Fibroblast of skin of left biceps (primary cell): ENCODE data around the gene ATP2B2.
"Not testable (repeated sequence)": the region's sequence is repeated elsewhere in the genome, so short reads cannot be mapped to it uniquely, and the experiment has no call there.

Experiments
- DNase-seq, 2 experiments: peaks; one replicate each; pipeline ENCODE4 v3.0.0-alpha.2; 2013; ENCODE audit warnings: low read depth in 2 of 2

Gene ATP2B2

DNA sequence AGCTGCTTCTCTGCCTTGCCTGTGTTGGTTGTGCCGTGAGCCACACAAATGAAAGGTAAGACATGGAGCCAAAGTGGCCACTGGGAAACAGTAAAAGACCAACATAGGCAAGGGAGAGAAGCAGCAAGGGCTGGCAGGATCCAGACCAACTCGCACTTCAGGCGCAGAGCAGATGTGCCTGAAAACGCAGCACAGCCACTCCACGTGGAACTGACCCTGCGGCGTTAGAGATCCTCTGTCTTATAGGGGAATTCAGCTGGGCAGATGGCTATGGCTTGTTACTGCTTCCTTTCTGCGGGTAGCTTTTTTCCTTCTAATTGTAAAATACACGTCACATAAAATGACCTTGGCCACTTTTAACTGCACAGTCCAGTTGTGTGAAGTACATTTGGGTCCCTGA, 202.3 kb downstream of the ATP2B2 start:
- DNase-seq: no peak

DNA sequence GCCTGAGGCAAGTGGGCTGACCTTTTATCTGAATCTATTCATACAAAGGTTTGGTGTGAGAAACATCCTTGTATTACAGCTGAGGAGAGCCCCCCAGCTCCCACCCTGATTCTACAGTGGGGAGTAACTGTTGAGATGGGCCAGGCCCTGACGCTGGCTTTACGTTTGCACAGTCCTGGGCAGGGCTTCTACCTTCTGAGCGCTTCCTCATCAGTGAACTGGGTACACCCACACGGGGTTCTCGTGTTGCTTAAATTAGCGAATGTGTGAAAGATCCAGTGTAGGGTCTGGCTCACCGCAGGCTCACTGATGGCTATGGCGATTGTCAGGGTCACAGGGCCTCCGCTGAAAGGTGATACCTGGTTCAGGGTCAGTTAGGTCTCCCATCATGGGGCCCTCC, 205.3 kb downstream of the ATP2B2 start:
- DNase-seq: no peak

DNA sequence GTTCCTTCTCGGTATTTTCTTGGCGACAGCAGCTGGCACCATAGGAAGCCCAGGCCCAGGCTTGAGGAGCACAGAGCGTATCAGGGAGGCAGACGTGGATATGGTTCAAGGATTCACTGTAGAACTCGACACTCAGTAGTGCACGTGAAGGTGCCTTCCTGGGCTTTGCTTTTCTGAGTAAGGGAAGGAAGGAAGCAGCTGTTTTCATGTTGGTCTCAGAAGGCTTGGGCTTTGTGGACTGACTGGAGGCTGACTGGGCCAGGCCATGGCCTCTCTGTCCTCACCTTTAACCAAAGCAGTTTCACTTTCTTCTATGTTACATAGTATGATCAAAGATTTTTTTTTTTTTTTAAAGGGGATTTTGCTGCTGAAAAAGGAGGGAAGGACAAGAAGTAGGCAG, 205.7 kb downstream of the ATP2B2 start:
- DNase-seq: no peak

DNA sequence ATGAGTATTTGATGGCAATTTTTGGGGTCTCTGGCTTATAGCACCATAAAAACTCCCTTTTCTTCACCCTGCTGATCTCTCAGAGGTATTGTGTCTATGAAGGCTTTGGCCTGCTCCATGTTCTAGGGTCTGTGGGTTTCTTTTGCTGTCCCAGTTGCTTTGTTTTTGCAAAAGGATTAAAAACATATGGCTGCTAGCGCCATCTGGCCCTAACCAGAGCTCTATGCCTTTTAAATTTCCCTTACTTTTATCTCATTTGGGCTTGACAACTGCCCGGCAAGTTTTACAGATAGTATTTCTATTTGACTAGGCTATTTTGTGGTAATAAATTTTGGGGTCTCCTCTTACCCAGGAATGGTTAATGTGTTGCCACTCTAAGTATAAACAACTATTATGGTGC, 206.2 kb downstream of the ATP2B2 start:
- DNase-seq: no peak

DNA sequence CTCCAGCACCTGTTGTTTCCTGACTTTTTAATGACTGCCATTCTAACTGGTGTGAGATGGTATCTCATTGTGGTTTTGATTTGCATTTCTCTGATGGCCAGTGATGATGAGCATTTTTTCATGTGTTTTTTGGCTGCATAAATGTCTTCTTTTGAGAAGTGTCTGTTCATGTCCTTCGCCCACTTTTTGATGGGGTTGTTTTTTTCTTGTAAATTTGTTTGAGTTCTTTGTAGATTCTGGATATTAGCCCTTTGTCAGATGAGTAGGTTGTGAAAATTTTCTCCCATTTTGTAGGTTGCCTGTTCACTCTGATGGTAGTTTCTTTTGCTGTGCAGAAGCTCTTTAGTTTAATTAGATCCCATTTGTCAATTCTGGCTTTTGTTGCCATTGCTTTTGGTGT, 207.3 kb downstream of the ATP2B2 start:
- DNase-seq: not testable (repeated sequence)

DNA sequence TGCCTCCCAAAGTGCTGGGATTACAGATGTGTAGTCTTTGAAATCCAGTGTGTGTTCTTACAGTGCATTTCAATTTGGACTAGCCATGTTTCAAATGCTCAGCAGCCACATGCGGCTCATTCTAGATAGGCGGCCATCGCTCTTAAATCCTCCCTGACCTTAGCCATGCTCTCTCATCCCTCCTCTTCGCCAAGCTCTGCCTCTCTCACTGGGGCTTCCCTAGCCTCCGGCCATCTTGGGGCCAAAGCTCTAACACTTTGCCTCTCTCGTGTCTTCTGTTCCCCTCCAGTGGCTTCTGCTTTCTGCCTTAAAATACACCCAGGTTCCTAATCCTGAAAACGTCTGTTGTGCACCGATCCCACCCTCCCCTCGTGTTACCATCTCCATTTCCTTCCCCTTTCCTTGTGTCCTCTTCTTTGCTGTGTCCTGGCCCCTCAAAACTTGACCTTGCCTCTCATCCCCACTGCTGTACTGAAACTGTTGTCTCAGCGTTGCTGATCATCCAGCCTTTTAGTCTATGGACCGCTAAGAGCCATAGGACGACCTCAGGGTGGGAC, 211.3 kb downstream of the ATP2B2 start:
- DNase-seq: no peak

DNA sequence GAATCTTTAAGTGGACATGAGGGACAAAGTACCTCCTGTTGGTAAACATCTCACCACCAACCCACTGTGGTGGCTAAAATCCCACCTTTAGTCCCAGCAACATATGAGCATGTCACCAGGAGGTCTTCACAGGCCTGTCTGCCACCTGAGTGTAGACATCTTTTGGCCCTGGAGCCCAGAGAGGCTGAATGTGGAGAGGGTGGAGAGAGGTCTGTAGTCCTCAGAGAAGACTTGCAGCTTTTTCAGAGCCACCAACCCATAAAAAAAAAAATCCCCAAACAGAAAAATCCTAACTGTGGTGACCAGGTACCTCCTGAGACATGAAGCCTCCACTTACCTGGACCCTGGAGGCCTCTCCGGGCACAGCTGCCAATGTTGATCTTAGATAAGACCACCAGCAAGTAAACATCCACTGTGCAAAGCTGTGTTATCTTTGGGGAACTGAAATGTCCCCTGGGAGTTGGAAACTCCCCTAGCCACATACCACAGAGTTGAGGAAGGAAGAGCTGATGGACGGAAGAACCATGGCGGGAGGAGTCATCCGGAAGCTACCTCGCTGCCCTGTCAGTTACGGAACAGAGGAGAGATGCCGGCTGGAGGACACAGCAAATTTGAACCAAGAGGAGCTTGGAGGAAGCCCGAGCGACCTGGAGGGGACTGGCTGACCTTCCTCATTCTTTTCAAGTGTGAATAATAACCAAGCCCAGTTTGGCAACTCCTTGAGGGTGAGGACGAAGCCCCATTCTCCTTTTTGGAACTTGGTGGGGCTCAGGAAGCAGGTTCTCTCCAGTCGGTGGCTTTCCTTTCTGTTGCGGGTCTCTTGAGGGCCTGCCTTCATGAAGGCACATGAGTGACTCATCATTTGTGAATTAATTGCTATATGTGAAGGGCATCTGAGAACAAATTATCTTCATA, 212.6 kb downstream of the ATP2B2 start, which contains the start of gene GHRL:
GHRL (minus strand) TSS at position 443 of the 915 bp plus-strand sequence. CDS start 2,767 bp downstream, outside the sequence.
- DNase-seq: no peak

DNA sequence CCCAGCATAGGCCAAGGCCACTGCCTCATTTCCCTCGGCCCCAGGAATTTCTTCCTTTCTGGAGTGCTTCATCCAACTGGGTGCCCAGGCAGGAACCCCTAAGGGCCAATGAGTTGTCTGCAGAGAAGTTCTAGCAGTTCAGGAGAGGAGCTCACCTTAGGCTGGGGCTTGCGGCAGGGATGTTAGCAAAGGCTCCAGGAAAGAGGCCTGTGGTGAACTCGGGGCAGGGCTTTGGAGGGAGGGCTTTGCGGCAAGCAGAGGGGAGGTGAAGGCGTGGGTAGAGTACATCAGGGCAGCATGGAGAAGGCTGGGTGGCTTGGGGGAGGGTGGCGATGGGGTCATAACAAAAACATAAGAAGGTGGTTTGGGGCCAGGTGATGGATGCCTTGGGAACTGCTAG, 213.7 kb downstream of the ATP2B2 start:
- DNase-seq: no peak

DNA sequence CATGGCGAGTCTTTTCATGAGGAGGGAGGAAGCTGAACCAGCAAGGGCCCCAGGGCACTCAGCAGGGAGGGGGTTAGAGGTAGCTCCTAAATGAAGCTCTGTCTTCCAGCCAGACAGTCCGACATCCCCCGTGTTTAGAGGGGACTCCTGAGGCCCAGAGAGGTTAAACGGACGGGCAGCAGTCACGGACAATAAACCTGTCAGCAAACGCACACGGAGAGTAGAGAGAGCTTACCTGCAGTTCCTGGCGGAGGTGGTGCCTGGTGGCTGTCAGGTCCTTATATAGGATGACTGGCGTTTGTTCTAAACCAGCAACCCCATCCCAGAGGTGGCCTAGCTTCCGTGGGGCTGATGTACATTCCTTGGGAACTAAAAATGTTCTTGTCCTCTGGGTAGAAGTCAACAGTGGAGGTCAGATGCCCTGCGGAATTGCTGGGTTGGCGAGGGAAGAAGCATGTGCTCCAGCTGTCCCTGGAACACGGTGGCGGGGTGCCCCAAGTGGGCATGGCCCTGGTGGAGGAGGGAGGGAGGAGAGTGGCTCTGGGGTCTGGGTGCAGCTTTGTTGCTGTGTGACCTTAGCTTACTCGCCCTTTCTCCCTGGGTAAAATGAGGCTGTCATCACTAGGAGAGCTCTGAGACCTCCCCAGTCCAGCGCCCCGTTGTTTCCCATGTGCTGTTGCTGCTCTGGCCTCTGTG, 214.8 kb downstream of the ATP2B2 start:
- DNase-seq: no peak

DNA sequence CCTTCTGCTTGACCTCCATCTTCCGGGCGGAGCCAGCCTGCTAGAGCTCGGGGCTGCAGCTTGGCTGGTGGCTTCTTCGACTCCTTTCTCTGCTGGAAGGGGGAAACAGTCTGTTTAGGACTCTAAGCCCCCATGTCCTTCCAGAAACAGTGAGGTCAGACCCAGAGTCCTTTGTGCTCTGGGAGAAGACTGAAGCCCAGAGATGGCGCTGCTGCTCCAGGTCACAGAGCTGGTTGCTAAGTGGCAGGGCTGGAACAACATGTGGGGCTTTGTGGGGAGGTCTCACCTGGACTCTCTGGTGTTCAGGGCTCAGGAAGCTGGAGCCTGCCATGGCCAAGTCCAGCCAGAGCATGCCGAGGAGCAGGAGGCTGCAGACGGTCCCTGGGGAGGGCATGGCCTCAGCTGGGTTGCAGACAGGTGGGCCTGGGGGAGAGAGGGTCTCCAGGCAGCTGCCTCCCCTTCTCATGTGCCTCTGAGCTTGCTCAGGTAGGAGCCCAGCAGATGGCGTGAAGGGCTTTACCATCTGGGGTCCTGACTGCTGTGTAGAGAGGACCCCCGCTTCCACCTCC, 215.5 kb downstream of the ATP2B2 start:
- no peak for DNase-seq

DNA sequence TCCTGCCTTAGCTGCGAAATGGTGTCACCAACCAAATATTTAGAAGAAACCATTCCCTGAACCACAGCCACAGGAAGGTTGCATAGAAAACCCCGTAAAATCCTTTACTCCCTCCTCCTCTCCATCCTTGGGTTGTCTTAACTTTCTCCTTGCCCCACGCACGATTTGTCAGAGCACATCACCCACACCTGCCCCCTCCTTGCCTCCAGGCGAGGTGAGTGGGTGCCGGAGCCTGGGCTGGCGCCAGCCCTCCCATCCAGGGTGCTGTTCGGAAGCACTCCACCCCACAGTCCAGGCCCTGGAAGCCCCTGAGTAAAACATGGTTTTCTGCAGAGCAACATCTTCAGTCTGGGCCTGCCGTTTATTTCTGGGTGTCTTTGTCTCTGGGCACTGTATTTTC, 216.3 kb downstream of the ATP2B2 start:
- no peak for DNase-seq

DNA sequence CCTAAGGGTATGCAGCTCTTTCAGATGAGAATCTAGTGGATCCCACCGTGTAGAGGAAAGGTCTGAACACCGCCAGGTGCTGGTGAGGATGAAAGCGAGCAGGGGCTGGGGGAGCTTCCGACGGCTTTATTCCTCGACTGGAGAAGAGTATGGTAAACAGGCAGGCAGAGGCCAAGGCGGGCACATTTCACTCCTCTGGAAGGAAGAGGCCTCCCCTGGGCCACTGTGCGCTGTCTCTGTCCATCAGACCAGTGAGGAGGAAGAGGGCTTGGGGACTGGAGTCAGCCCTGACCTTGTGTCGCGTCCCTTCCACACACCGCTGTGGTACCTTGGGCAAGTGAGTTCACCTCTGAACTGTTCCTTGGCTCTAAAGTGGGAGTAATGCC, 216.8 kb downstream of the ATP2B2 start:
- no peak for DNase-seq

DNA sequence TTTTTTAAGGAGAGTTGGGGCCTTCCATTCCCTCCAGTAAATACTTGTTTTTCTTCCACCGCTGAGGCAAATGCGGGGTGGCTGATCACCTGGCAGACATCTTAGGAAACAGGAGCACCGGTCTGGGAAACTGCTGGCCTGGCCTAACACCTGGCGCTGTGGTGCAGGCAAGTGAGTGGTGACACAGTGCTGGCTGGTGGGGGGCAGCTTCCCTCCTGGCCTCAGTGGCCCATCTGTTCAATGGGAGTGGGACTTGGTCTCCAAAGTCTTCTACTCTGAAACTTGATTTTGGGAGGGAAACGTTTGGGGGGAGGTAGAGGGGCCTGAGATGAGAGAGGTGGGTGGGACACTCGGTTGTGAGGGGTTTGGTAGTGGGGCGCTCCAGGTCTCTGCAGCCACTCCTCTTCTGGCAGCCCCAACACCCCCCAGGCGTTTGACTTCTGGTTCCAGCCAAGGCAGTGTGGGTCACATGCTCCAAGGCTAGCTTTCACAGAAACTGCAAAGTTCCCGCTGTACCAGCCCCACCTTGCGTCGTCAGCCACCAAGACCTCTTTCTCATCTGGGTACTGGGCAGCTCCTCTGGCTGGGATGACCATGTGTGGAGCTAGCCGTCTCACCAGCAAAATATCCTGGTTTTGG, 217.3 kb downstream of the ATP2B2 start:
- no peak for DNase-seq

DNA sequence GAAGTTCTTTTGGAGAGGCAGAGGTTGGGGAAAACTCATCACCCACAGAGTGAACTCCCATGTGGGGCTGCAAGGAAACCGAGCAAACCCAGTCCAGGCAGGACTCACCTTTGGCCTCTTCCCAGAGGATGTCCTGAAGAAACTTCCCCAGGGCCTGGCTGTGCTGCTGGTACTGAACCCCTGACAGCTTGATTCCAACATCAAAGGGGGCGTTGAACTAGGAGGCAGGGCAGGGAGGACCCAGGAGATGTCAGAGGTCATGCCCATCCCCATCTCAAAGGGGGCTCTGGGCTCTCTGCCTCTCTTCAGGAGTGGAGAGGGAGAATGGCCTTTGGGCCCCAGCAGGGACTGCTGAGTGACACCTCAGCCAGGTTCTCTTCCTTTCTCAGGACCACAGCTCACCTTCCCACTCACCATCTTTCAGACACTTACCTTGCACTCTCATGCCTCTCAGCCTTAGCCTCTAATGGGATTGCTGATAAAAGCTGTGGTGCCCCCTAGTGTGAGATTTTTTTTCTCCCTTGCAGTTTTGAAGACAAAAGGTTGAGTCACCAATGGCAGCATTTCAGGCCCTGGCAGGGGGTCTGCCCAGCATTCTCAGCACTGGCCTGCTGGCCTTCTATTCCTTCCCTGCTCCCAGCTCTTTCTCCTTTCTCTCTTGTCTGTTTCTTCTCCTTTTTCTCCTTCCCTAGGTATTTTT, 218.6 kb downstream of the ATP2B2 start:
- DNase-seq: peak; percentile 67 to 71

DNA sequence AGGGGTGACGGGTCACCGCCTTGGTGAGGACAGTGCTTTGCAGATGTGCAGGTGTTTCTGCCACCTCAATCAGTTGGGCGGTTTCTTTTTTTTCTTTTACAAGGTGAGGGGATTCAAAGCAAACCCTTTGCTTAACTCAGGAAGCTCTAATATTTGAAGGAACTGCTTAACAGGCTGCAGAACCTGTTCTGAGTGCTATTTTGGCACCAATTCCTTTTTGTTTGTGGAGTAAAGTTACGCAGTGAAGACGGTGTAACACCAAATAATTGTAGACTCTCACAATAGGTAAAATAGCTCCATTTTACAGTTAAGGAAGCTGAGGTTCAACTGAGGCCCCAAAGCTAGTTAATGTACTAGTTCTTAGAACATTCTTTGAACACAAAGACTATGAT, 219.3 kb downstream of the ATP2B2 start:
- no peak for DNase-seq

DNA sequence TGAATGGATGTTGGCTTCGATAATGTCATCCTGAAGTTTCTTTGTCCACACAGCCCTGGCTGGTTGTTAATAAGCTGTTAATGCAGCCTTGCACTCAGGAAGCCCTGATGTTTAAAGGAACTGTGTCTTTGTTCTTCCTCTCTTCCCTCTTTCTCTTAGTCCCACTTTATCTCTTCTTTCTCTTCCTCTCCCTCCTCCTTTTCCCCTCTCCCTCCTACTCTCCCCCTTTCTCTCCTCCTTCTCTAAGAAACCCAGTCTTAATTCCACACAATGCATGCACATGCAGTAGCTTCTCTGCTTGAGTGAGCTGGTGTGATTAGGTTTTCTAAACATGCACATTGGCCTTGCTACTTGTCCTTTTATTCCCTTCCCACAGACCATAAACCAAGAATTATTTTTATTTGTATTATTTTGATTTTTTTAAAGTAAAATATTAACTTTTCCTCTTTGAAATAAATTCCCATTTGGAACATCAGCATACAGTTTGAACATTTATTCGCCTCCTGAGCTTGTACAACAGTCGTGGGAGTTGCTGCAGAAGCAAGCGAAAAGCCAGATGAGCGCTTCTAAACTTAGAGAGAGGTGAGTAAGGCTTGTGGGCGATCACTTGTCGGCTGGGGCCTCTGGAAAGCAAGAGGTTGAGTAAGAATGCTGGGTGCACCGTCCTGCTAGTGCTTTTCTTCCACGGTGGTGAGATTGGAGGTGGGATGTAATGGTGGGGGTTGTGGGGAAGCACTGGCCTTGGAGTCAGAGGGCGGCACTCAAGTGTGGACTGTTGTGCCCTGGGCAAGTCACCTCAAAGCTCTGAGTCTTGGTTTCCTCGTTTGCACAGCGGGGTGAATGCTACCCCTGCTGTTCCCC, 219.9 kb downstream of the ATP2B2 start:
- no peak for DNase-seq

DNA sequence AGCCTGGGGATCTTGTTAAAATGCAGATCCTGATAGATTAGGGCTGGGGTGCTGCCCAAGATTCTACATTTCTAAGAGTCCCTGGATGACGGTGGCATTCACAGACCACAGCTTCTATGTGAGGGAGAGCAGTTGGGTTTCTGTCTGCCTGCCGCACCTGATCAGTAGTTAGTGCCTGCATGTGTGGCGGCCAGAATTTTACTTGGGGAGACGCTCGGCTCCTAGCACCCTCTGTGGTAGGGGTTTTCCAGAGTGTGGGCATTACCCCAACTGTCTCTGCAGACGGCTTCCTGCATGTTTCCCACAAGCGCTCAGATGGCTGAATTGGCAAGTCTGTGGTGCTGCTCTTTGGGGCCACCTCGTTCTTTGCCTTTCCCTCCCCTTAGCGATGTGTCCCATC, 220.9 kb downstream of the ATP2B2 start:
- DNase-seq: no peak

DNA sequence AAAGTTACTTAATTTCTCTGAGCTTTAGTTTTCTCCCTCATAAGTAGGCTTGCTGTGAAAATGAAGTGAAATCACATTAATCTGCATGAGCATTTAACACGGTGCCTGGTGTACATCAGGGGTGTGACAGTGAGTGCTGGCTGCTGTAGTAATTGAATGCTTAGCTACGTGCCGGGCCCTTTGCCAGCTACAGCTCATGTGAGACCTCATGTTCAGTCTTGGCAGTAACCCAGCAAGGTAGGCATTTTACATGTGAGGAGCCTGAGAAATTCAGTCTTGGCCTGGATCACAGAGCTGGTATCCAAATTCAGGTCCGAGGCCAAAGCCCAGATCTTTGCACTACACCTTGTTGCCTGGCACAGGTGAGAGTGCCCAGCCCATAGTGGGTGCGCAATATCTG, 221.7 kb downstream of the ATP2B2 start:
- no peak for DNase-seq

DNA sequence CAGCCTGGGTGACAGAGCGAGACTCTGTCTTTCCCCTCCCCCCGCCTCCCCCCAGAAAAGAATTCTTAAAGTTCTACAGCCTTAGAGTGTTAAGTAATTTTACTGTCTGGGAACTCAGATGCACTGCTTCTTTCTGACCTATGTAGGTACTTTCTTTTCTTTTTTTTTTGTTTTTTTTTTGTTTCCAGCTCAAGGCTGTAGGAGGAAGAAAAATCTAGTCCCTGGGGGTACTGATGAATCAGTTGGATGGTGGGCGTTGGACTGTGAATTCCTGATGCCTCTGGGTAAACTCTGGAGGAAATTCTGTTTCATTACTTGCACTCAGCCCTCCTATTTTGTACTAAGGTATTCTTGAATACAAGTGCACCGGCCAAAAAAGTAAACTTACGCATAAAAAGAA, 223.4 kb downstream of the ATP2B2 start:
- peak in 1 of 2 experiments; percentile 3 for DNase-seq

DNA sequence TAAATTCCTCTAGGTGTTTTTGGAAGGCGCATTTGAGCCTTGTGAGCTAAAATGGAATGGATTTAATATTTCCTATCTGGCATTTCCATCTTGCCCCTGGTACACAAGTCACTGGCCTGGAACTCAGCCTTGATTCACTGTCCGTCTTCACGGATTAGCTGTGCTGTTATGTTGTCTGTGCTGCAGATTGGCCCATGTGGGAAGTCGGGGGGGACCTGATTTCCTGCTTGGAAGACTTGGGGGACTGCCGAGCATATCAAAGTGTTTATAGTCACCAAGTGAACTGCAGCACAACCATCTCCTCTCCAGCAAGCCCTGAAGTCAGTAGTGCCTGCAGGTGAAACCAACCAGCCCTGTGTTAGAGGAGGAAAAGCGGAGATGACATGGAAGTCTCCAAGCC, 224.8 kb downstream of the ATP2B2 start:
- no peak for DNase-seq
